ENCODE data around the gene BARHL1. TPM values are rescaled to one million over a fixed set of nuclear protein-coding genes. Genes with fewer than 3 reads are reported as not detected.

BARHL1 gene
- total and polyA plus RNA-seq, 2 experiments from 2014 or later = not detected

DNA sequence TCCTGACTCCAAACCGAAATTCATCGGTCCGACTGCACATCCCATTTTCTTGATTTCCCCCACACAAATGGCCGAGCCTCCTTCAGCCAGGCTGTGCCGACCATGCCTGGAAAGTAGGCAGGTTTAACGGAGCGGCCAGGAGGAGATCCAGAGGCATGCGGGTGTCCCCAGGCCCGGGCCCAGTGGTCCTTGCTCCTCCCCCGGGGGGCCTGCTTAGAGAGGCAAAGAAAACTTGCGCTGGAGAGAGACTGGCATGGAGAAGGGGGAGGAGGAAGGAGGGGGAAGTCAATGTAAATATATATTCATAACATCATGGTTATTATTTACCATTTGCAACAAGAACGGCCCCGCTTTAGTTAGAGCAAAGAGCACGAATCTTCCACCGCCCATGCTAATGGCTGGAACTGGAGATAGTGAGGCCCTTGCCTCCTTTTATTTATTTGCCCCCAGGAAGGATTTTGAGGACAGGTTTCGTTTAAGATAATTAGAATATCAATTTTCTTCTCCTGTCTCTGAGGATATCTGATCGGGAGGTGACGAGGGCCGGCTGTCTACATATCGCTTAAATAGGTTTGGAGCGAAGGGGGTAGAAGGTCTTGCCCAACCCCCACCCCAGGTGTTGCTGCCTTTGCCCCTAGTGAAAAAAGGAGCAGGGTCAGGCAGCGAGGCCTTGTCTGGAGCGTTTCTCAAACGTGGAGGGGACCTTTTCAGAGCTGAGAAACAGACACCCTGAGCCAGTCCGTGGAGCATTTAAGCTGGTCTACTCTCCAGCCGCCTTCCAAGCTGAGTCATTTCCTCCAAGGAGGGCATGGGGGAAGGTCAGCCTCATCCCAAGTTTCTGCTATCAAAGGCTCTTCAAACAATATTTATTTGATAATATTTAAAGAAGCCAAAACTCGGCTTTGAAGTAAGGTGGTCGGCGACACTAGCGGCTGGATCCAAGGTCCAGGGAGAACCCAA lies 2.5 kb downstream of the BARHL1 start:
- TF ChIP-seq, protein P1, sequence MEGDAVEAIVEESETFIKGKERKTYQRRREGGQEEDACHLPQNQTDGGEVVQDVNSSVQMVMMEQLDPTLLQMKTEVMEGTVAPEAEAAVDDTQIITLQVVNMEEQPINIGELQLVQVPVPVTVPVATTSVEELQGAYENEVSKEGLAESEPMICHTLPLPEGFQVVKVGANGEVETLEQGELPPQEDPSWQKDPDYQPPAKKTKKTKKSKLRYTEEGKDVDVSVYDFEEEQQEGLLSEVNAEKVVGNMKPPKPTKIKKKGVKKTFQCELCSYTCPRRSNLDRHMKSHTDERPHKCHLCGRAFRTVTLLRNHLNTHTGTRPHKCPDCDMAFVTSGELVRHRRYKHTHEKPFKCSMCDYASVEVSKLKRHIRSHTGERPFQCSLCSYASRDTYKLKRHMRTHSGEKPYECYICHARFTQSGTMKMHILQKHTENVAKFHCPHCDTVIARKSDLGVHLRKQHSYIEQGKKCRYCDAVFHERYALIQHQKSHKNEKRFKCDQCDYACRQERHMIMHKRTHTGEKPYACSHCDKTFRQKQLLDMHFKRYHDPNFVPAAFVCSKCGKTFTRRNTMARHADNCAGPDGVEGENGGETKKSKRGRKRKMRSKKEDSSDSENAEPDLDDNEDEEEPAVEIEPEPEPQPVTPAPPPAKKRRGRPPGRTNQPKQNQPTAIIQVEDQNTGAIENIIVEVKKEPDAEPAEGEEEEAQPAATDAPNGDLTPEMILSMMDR (IDR thresholded peaks at IDR 0.05; ENCODE audit: low read depth, low read length) = no peak
- Histone ChIP-seq H3K27me3 (peaks cover 99% of the 10 kb centered on the region), H3K27ac (no peak overlapping the region), H3K4me3 (no peak overlapping the region), H3K36me3 (no peaks in the 10 kb centered on the region), H3K4me1 (ENCODE audit: low read depth) (no peaks in the 10 kb centered on the region), H3K9me3 (ENCODE audit: low read depth) (no peaks in the 10 kb centered on the region)
- peak in 1 of 2 donors; percentile 42 for DNase-seq (ENCODE audit: low read depth in 1 of 2, low spot score in 1 of 2)

DNA sequence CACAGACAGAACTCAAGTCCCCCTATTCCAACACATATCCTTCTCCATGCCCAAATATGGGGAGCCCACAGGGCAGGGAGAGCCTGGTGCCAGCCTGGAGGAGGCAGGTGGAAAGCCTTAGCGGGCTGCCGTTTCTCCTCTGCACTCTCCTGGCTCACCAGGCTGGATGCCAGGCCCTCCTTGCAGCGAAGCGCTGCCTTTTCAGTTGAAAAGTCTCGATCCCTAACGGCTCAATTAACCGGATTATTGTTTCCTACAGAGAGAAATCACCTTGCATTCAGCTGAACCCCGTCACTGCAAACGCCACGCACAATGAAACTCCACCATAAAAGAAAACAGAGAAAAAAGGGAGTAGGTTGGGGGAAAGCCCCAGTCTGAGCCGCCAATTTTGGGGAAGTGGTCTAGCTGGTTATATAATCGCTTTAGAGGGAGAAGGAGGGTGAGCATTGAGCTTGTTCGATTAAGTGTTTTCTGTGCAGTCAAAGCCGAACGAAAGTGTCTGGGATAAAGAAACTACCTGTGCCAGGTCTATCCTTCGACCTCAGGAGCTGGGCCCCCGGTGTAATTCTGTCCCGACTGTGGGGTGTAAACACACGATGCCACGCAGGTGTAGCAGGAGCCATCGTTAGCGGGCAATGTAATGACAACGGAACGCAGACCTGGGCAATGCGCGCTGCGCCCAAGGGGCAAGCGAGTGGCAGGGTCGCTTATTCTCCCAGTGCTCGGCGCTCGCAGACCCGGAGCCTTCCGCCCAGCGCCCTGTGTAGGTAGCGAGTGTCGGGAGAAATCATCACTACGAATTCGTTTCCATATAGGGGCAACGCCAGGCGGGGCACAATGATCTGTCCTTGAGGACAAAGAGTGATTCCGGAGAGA lies 3.8 kb downstream of the BARHL1 start:
- Histone ChIP-seq H3K4me1 (ENCODE audit: low read depth) (no peaks in the 10 kb centered on the region), H3K9me3 (ENCODE audit: low read depth) (no peaks in the 10 kb centered on the region), H3K36me3 (no peaks in the 10 kb centered on the region), H3K27me3 (peaks cover 99% of the 10 kb centered on the region), H3K27ac (no peak overlapping the region), H3K4me3 (no peak overlapping the region)
- TF ChIP-seq, protein P1 (IDR thresholded peaks at IDR 0.05; ENCODE audit: low read depth, low read length) = no peak
- DNase-seq (ENCODE audit: low read depth in 1 of 2, low spot score in 1 of 2) = no peak

DNA sequence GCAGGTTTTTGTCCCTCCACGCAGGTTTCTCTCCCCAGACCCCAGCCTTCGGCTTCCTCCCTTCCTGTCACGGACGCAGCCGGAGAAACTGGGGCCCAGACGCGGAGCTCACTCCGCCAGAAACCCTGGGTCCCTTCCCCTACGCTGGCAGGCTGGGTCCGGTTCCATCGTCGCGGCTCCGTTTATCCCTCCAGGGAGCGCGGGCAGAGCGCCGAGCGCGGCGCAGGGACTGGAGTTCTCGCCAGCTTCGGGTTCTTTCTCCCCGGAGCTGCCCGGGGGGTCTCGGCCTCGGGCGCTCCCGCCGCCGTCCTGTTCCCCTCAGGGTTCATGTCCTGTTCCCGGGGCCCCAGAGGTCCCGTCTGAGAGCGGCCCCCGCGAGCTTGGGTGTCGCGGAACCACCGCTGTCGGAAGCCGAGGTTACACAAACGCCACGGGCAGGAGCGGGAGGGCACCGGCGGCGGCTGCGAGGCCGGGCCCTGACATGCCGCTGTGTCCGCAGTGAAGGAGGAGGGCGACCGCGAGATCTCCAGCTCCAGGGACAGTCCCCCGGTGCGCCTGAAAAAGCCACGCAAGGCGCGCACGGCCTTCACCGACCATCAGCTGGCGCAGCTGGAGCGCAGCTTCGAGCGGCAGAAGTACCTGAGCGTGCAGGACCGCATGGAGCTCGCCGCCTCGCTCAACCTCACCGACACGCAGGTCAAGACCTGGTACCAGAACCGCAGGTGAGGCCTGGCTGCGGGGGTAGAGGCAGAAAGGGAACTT lies 4.6 kb downstream of the BARHL1 start:
- Histone ChIP-seq H3K9me3 (ENCODE audit: low read depth) (no peaks in the 10 kb centered on the region), H3K4me3 (no peak overlapping the region), H3K4me1 (ENCODE audit: low read depth) (no peaks in the 10 kb centered on the region), H3K36me3 (no peaks in the 10 kb centered on the region), H3K27me3 (peaks cover 100% of the 10 kb centered on the region), H3K27ac (no peak overlapping the region)
- TF ChIP-seq, protein P1 (IDR thresholded peaks at IDR 0.05; ENCODE audit: low read depth, low read length) = no peak
- DNase-seq (ENCODE audit: low read depth in 1 of 2, low spot score in 1 of 2) = no peak

DNA sequence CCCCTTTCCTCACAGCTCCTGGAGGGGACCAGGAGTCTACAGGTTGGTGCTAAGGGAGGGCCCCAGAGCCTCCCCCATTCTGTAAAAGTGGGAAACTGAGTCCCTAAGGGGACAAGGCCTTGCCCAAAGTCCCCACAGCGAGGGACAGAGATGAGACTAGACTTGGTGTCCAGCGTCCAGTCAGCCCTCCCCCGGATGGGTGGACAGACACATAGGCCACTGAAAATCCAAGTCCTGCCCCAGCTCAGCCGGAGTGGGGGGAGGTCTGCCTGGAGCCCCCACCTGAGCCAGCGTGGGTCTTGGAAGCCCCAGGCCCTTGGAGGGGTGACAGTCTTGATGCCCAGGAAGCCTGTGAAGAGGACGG lies 5.2 kb downstream of the BARHL1 start:
- no peak for DNase-seq (ENCODE audit: low read depth in 1 of 2, low spot score in 1 of 2)
- Histone ChIP-seq H3K27me3 (peaks cover 100% of the 10 kb centered on the region), H3K4me1 (ENCODE audit: low read depth) (no peaks in the 10 kb centered on the region), H3K9me3 (ENCODE audit: low read depth) (no peaks in the 10 kb centered on the region), H3K27ac (no peak overlapping the region), H3K36me3 (no peaks in the 10 kb centered on the region), H3K4me3 (no peak overlapping the region)
- TF ChIP-seq, protein P1 (IDR thresholded peaks at IDR 0.05; ENCODE audit: low read depth, low read length) = no peak

DNA sequence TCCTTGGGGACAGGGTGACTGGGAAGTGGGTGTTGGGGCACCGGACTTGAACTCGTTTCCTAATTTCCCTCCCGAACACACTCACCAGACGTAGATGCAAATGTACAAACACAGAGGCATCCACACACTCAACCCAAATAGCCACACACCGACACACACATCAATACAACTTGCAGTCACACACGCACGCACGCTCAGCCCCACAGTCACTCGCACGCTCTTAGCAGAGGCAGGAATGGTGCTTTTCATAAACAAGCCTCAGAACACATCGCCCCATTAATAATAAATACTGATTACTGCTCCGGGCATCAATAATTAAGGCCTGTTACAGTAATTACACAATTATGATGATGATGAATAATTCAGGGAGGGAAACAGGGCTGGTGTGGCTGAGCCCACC lies 5.7 kb downstream of the BARHL1 start:
- no peak overlapping the region for H3K4me3 ChIP-seq

More for the DNA sequence above, 5.7 kb downstream of the BARHL1 start:
- TF ChIP-seq, protein P1 (IDR thresholded peaks at IDR 0.05; ENCODE audit: low read depth, low read length) = no peak
- no peaks in the 10 kb centered on the region for H3K9me3 ChIP-seq (ENCODE audit: low read depth)
- no peak overlapping the region for H3K27ac ChIP-seq
- H3K36me3 ChIP-seq = no peaks in the 10 kb centered on the region
- peaks cover 100% of the 10 kb centered on the region for H3K27me3 ChIP-seq
- no peaks in the 10 kb centered on the region for H3K4me1 ChIP-seq (ENCODE audit: low read depth)
- DNase-seq (ENCODE audit: low read depth in 1 of 2, low spot score in 1 of 2) = no peak

All from cardiac muscle cell (in vitro differentiated cells and primary cell).